ENCODE results near the gene PDS5B. TPM values are rescaled to one million over a fixed set of nuclear protein-coding genes. Genes with fewer than 3 reads are reported as not detected.

Gene PDS5B
- total and polyA plus RNA-seq, 4 donors = 3.6 to 24.3 (median 12.9) TPM

- DNase-seq (ENCODE audit: low spot score) = no peak
- Histone ChIP-seq H3K27ac (ENCODE audit: low read depth in 1 of 2, low read length in 2 of 2) (no peak overlapping the region), H3K36me3 (ENCODE audit: control insufficient read depth in 4 of 4, insufficient read depth in 3 of 4, low read depth in 1 of 4, low read length in 3 of 4) (peaks cover 0 to 2% (median 0%) of the 10 kb centered on the region in 4 donors), H3K4me1 (ENCODE audit: control insufficient read depth in 4 of 4, insufficient read depth in 4 of 4, low read length in 3 of 4) (peaks cover 0 to 7% (median 2%) of the 10 kb centered on the region in 4 donors), H3K9ac (ENCODE audit: low read depth in 1 of 2, low read length in 2 of 2) (no peak overlapping the region), H3K4me3 (ENCODE audit: low read depth in 1 of 3, low read length in 3 of 3) (no peak overlapping the region), H3K27me3 (ENCODE audit: control insufficient read depth in 4 of 4, insufficient read depth in 4 of 4, low read length in 3 of 4) (no peaks in the 10 kb centered on the region), H3K9me3 (ENCODE audit: control insufficient read depth in 4 of 4, low read length in 3 of 4) (no peaks in the 10 kb centered on the region)
- no peak for TF ChIP-seq TAF1 (conservative IDR thresholded peaks at IDR 0.05)
- TF ChIP-seq HNF4A (conservative IDR thresholded peaks at IDR 0.05) = no peak
- TF ChIP-seq RXRA (IDR thresholded peaks at IDR 0.05) = no peak
- TF ChIP-seq, protein P1, sequence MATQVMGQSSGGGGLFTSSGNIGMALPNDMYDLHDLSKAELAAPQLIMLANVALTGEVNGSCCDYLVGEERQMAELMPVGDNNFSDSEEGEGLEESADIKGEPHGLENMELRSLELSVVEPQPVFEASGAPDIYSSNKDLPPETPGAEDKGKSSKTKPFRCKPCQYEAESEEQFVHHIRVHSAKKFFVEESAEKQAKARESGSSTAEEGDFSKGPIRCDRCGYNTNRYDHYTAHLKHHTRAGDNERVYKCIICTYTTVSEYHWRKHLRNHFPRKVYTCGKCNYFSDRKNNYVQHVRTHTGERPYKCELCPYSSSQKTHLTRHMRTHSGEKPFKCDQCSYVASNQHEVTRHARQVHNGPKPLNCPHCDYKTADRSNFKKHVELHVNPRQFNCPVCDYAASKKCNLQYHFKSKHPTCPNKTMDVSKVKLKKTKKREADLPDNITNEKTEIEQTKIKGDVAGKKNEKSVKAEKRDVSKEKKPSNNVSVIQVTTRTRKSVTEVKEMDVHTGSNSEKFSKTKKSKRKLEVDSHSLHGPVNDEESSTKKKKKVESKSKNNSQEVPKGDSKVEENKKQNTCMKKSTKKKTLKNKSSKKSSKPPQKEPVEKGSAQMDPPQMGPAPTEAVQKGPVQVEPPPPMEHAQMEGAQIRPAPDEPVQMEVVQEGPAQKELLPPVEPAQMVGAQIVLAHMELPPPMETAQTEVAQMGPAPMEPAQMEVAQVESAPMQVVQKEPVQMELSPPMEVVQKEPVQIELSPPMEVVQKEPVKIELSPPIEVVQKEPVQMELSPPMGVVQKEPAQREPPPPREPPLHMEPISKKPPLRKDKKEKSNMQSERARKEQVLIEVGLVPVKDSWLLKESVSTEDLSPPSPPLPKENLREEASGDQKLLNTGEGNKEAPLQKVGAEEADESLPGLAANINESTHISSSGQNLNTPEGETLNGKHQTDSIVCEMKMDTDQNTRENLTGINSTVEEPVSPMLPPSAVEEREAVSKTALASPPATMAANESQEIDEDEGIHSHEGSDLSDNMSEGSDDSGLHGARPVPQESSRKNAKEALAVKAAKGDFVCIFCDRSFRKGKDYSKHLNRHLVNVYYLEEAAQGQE (IDR thresholded peaks at IDR 0.05) = no peak
- TF ChIP-seq FOXA2 (IDR thresholded peaks at IDR 0.05) = no peak
- no peak for TF ChIP-seq CTCF (IDR thresholded peaks at IDR 0.05; ENCODE audit: low read depth, low read length, missing input control)
- no peak for TF ChIP-seq HNF4G (IDR thresholded peaks at IDR 0.05)
- no peak for TF ChIP-seq ATF3 (IDR thresholded peaks at IDR 0.05)
- TF ChIP-seq FOXA1 (IDR thresholded peaks at IDR 0.05) = no peak
- TF ChIP-seq, protein P2, sequence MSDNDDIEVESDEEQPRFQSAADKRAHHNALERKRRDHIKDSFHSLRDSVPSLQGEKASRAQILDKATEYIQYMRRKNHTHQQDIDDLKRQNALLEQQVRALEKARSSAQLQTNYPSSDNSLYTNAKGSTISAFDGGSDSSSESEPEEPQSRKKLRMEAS (IDR thresholded peaks at IDR 0.05) = no peak
- TF ChIP-seq NR2F2 (IDR thresholded peaks at IDR 0.05) = no peak
- no peak for TF ChIP-seq JUND (IDR thresholded peaks at IDR 0.05)
- TF ChIP-seq GABPA (IDR thresholded peaks at IDR 0.05 in 1 of 2, conservative IDR thresholded peaks at IDR 0.05 in 1 of 2) = no peak
- TF ChIP-seq ZBTB33 (IDR thresholded peaks at IDR 0.05) = no peak
- TF ChIP-seq RAD21 (IDR thresholded peaks at IDR 0.05) = no peak
- no peak for TF ChIP-seq SP1 (IDR thresholded peaks at IDR 0.05)
- 80% methylated on average over 1 of the region's 1 CpG for WGBS
Measured at GRCh38 chr13:32647926-32648325, 61.7 kb downstream of the PDS5B start.

Data from liver (tissue), 9 donors.